HG02642 (cell line): Measurements from ENCODE around the gene RACGAP1.
"Not testable (repeated sequence)": the region's sequence is repeated elsewhere in the genome, so short reads cannot be mapped to it uniquely, and the experiment has no call there.

Source experiments
- ATAC-seq: cut with Tn5 transposase; IDR thresholded peaks from one replicate; pipeline ENCODE4 v1.9.1; 2021; ENCODE audit warnings: mild to moderate bottlenecking; ENCODE audit not compliant: unreplicated experiment, poor library complexity

The RACGAP1 gene

GRCh38 chr12:50032854-50033581 lies 7.7 kb upstream of the RACGAP1 start:
- ATAC-seq, result no peak

DNA sequence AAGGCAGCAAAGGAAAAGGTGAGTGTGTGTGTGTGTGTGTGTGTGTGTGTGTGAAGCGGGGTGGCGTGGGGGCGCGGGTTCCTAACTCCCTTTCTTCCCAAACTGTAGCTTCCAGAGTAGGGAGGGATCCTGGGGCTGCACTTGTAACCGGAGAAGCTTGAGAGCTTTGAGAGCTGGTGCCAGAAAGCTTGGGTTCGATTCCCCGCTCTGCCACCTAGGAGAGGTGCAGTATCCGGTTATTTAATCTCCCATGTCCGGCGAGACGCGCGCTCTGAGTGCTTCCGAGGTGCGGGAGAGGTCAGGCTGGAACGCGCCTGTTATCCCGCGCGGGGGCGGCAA lies 7.2 kb upstream of the RACGAP1 start:
- ATAC-seq, result no peak

GRCh38 chr12:50030449-50030848 lies 5.2 kb upstream of the RACGAP1 start:
- not testable (repeated sequence) for ATAC-seq

- ATAC-seq, result no peak
These were observed 1.4 kb upstream of the RACGAP1 start for GRCh38 chr12:50026691-50027090.

GRCh38 chr12:50024805-50025186 lies 498 bp downstream of the RACGAP1 start:
- peak; percentile 14 for ATAC-seq

- ATAC-seq, result no peak
These were observed 1.1 kb downstream of the RACGAP1 start for GRCh38 chr12:50024227-50024626.

- no peak for ATAC-seq
These were observed 2.4 kb downstream of the RACGAP1 start for GRCh38 chr12:50022903-50023302.

DNA sequence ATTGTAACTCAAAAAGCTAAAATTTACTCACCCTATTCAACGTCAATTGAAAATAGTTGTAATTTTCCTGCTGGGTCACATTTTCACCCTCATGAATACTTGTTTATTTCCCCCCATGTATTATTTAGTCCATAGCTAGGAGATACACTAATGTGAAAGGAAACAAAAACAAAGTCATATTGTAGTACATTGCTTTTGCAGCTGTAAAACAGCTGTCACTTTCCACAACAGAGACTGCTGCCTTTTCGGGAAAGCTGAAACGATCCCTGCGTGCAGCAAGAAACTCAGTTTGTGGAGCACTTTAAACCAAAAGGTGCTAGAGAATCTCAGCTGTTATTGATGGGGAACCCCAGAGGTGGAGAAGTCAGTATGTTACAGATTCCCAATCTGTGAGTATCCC lies 4.3 kb downstream of the RACGAP1 start:
- ATAC-seq, result no peak

DNA sequence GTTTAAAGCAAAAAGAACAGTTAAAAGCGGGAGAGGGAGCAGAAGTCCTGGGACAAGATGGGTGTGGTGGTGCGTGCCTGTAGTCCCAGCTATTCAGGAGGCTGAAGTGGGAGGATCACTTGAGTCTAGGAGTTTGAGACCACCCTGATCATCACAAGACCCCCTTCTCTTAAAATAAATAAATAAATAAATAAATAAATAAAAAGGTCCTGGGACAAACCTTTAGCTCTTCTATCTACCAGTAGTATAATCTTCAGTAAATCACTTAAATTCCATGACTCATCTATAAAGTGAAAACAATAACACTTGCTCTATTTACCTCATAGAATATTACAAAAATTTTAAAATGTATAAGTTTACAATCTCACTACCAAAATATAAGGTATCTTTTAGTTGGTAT lies 5.8 kb downstream of the RACGAP1 start:
- no peak for ATAC-seq

DNA sequence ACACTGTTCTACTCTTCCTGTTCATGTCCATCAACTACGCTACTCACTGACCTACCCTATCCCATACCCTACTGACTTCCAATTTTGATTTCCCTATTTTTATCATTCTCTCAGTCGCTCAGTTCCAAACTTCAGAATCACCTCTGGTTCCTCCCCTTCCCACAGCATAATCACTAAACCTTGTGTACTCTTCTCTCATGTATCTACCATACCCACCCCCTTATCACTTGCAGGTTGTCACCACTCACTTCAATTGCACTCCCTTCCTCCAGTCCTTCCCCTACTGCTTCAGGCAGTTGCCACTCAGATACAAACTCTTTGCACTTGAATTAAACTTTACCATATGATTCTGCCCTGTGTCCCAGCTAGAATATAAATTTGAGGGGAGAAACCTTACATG lies 6.3 kb downstream of the RACGAP1 start:
- no peak for ATAC-seq

DNA sequence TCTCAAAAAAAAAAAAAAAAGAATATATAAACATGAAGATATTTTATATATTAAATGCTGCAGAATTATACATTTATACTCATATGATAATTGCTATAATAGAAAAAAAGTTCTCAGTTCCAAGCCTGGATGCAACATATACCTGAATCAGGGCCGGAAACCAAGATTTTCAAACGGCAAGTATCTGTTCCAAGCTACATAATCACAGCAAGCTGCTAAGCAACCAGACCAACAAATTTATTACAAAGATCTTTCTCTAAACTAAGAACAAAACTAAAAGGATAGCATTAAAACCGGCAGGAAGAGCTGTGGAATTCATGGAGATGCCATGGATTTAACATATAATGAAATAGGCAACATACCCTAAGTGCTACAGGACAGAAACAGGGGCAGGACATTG lies 7.1 kb downstream of the RACGAP1 start:
- ATAC-seq, result no peak

DNA sequence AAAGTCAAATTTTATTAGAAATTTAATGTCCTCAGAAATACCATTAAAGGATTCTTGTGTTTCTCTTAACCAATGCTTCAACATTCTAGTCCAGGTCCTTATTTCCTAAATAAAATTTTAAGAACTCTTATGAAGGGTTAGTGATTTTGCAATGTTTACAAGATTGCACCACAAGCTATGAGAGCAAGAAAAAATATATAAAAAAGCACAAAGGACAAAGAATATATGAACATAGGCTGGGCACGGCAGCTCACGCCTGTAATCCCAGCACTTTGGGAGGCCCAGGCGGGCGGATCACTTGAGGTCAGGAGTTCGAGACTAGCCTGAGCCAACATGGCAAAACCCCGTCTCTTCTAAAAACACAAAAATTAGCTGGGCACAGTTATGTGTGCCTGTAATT lies 7.7 kb downstream of the RACGAP1 start:
- no peak for ATAC-seq

DNA sequence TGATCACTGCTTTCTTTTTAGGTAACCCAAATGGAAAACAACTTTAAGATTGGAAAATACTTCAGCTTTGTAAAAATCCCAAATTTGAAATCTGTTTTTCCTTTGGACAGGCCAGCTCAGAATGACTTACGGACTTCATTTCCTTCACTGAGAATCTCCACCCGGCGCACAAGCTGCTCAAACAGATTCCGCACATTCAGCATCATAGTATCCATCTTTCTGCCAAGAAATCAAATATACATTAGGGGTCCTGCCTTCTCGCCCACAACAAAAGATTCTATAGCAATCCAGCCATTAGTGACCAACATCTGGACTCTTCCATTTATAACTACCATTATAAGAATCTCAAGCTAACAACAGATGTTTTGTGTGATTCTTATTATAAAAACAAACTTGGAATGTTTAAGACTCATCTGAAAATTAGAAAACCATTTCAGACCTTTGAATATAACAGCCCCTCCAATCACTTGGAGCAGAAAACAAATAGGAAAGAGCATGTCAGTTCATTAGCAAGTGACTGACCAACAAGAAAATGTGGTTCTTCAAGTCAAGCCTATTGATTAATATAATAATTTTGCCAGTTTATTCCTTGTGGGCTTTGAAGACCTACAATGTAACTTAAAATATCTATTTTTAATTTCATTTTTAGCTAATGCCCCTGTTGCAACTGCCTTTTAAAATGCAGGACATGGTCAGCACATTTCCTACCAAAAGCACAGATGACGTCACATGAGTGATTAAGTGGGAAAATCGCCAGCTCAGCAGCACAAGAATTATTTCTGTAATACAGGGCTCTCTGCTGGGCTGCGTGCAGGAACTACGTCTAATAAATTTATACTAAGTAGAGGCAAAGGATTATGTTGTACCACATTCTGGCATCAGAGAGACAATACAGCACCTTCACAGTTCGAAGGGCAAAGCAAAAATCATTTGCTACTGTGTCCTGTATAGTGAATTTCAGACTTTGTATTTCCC lies 8.5 kb downstream of the RACGAP1 start:
- ATAC-seq, result no peak

DNA sequence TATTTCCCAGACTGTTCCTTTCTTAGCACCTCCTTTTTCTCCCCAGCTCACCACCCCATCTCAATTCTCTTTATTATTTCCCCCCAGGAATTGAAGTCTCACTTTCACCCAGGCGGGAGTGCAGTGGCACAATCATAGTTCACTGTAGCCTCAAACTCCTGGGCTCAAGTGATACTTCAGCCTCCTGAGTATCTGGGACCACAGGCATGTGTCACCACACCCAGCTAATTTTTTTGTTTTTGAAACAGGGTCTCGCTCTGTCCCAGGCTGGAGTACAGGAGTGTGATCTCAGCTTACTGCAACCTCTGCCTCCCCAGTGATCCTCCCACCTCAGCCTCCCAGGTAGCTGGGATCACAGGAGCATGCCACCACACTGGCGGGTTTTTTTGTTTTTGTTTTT lies 11.0 kb downstream of the RACGAP1 start:
- ATAC-seq, result no peak

- ATAC-seq, result no peak
These were observed 11.7 kb downstream of the RACGAP1 start for GRCh38 chr12:50013361-50014147.

- no peak for ATAC-seq
These were observed 18.4 kb downstream of the RACGAP1 start for GRCh38 chr12:50006754-50007442.

GRCh38 chr12:50006280-50006679 lies 19.0 kb downstream of the RACGAP1 start:
- no peak for ATAC-seq

- ATAC-seq, result no peak
These were observed 20.1 kb downstream of the RACGAP1 start for GRCh38 chr12:50005175-50005574.

- no peak for ATAC-seq
These were observed 20.6 kb downstream of the RACGAP1 start for GRCh38 chr12:50004696-50005095.

- ATAC-seq, result no peak
These were observed 21.7 kb downstream of the RACGAP1 start for GRCh38 chr12:50003595-50003994.
